Keratinocyte (primary cell): ENCODE results near the gene TAF9.

Experiments used
- EZH2 ChIP-seq: IDR thresholded peaks from one replicate; pipeline ENCODE4 v1.6.1; 2012; ENCODE audit warnings: inconsistent platforms, mild to moderate bottlenecking, low read length, moderate library complexity
- TF ChIP-seq, protein P1 (sequence below), 3 experiments: IDR thresholded peaks in 1 of 3; conservative IDR thresholded peaks in 1 of 3; optimal IDR thresholded peaks in 1 of 3; 2 replicates in 2 of 3; 3 replicates in 1 of 3; pipeline versions ENCODE3 to v1.5.1; 2011; ENCODE audit warnings: low read length in 3 of 3, mild to moderate bottlenecking in 3 of 3, moderate library complexity in 2 of 3, control low read depth in 1 of 3, inconsistent platforms in 1 of 3; ENCODE audit not compliant: insufficient read depth in 2 of 3; ENCODE audit errors: extremely low read depth in 1 of 3

DNA sequence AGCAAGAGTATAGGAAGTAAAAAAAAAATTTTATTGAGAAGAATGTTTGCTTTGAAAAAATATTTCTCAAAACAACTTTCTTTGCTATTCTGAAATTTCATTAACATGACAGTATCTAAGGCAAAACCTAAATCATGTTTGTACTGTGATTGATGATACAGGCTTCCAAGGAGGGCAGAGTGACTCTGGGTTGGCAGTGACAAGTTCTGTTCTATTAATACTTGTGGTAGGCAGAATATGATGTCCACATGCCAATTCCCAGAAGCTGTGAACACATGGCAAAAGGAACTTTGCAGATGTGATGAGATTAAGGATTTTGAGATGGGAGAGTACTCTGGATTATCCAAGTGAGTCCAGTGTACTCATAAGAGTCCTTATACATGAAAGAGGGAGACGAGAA lies 53.3 kb downstream of the TAF9 start:
- TF ChIP-seq, protein P1, sequence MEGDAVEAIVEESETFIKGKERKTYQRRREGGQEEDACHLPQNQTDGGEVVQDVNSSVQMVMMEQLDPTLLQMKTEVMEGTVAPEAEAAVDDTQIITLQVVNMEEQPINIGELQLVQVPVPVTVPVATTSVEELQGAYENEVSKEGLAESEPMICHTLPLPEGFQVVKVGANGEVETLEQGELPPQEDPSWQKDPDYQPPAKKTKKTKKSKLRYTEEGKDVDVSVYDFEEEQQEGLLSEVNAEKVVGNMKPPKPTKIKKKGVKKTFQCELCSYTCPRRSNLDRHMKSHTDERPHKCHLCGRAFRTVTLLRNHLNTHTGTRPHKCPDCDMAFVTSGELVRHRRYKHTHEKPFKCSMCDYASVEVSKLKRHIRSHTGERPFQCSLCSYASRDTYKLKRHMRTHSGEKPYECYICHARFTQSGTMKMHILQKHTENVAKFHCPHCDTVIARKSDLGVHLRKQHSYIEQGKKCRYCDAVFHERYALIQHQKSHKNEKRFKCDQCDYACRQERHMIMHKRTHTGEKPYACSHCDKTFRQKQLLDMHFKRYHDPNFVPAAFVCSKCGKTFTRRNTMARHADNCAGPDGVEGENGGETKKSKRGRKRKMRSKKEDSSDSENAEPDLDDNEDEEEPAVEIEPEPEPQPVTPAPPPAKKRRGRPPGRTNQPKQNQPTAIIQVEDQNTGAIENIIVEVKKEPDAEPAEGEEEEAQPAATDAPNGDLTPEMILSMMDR (optimal IDR thresholded peaks at IDR 0.05 in 1 of 3, IDR thresholded peaks at IDR 0.05 in 1 of 3, conservative IDR thresholded peaks at IDR 0.05 in 1 of 3; ENCODE audit: extremely low read depth in 1 of 3, insufficient read depth in 2 of 3, low read length in 3 of 3): no peak
- no peak for TF ChIP-seq EZH2
